Measurements from ENCODE around the gene FLNB. TPM values are rescaled to one million over a fixed set of nuclear protein-coding genes. Genes with fewer than 3 reads are reported as not detected.

Gene FLNB
- total RNA-seq, 1 experiment from 2014 or later, result 83.4 TPM

- WGBS (ENCODE audit: extremely low coverage, insufficient read length, low lambda C conversion rate), result no CpG with 5 or more reads among the region's 17 CpGs
These were observed 144.2 kb downstream of the FLNB start for GRCh38 chr3:58152225-58153015.

More at GRCh38 chr3:58152225-58153015, 144.2 kb downstream of the FLNB start:
- Histone ChIP-seq H2BK120ac (ENCODE audit: low read depth, low read length, poor library complexity, severe bottlenecking) (no peak overlapping the region), H3K4me1 (ENCODE audit: insufficient read depth, low read length) (no peaks in the 10 kb centered on the region), H4K5ac (ENCODE audit: insufficient read length, low read depth, low read length) (no peak overlapping the region), H3K9ac (ENCODE audit: extremely low read depth, insufficient read length, low read length) (no peak overlapping the region), H3T11ph (ENCODE audit: low read length) (no peak overlapping the region), H2BK5ac (ENCODE audit: insufficient read length, low read length) (no peak overlapping the region), H2BK15ac (ENCODE audit: low read depth, low read length) (no peak overlapping the region), H3K79me1 (ENCODE audit: insufficient read depth, low read depth, low read length, poor library complexity, severe bottlenecking) (no peaks in the 10 kb centered on the region), H4K91ac (ENCODE audit: insufficient read length, low read depth, low read length) (no peak overlapping the region), H2BK20ac (ENCODE audit: low read depth, low read length, poor library complexity, severe bottlenecking) (no peak overlapping the region), H2BK12ac (ENCODE audit: insufficient read length, low read depth, low read length) (no peak overlapping the region), H3K4me2 (ENCODE audit: insufficient read depth, insufficient read length, low read length) (no peak overlapping the region), H2AK5ac (ENCODE audit: insufficient read length, low read length) (no peak overlapping the region), H3K14ac (ENCODE audit: insufficient read depth, low read length) (no peak overlapping the region), H3K4ac (ENCODE audit: low read depth, low read length) (no peak overlapping the region), H3K18ac (ENCODE audit: insufficient read length, low read depth, low read length) (no peak overlapping the region), H4K8ac (replicated peaks; ENCODE audit: insufficient read length, low read depth, low read length) (no peak overlapping the region), H3K9me3 (ENCODE audit: control insufficient read depth, low read depth, low read length) (no peaks in the 10 kb centered on the region), H3K56ac (ENCODE audit: insufficient read length, low read depth, low read length) (no peak overlapping the region), H3K79me2 (ENCODE audit: insufficient read depth, low read length) (no peaks in the 10 kb centered on the region), H3K23ac (ENCODE audit: insufficient read length, low read depth, low read length) (no peak overlapping the region), H3K23me2 (ENCODE audit: insufficient read length, low read depth, low read length, poor library complexity, severe bottlenecking) (no peaks in the 10 kb centered on the region), H4K20me1 (ENCODE audit: control insufficient read depth, insufficient read depth, insufficient read length) (no peaks in the 10 kb centered on the region), H3K27ac (ENCODE audit: insufficient read length, low read depth, low read length) (no peak overlapping the region), H3K27me3 (ENCODE audit: insufficient read depth, low read length) (no peaks in the 10 kb centered on the region), H2AFZ (ENCODE audit: low read length) (no peak overlapping the region)
- H3K9me3 Mint-ChIP-seq, result no peaks in the 10 kb centered on the region
- no peak overlapping the region; a peak in 1 of 7 replicates for H3K27ac Mint-ChIP-seq
- H3K4me3 Mint-ChIP-seq, result no peak overlapping the region
- TF ChIP-seq, protein P1, sequence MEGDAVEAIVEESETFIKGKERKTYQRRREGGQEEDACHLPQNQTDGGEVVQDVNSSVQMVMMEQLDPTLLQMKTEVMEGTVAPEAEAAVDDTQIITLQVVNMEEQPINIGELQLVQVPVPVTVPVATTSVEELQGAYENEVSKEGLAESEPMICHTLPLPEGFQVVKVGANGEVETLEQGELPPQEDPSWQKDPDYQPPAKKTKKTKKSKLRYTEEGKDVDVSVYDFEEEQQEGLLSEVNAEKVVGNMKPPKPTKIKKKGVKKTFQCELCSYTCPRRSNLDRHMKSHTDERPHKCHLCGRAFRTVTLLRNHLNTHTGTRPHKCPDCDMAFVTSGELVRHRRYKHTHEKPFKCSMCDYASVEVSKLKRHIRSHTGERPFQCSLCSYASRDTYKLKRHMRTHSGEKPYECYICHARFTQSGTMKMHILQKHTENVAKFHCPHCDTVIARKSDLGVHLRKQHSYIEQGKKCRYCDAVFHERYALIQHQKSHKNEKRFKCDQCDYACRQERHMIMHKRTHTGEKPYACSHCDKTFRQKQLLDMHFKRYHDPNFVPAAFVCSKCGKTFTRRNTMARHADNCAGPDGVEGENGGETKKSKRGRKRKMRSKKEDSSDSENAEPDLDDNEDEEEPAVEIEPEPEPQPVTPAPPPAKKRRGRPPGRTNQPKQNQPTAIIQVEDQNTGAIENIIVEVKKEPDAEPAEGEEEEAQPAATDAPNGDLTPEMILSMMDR (conservative IDR thresholded peaks at IDR 0.05), result no peak
- H3K4me1 Mint-ChIP-seq, result no peaks in the 10 kb centered on the region
- H3K27me3 Mint-ChIP-seq (ENCODE audit: low read depth), result no peaks in the 10 kb centered on the region
- peaks cover 33 to 80% (median 66%) of the 10 kb centered on the region in 3 experiments; a peak in 6 of 7 replicates for H3K36me3 Mint-ChIP-seq (ENCODE audit: insufficient read depth in 1 of 3, low read depth in 3 of 3)
- no peak for DNase-seq

All from H9 (cell line).